BE2C (cell line): Measurements from ENCODE around the gene MB.

Experiments
- DNase-seq: peaks from one replicate; pipeline ENCODE4 v3.0.0-alpha.2; 2020
- H3K27me3 ChIP-seq: fragments of 250-450 bp; sonication (Bioruptor Pico); 2 replicates; pipeline ENCODE4 v1.5.1; 2020; ENCODE audit warnings: mild to moderate bottlenecking
- H3K36me3 ChIP-seq: fragments of 250-450 bp; sonication (Bioruptor Pico); 2 replicates; pipeline ENCODE4 v1.5.1; 2020; ENCODE audit warnings: mild to moderate bottlenecking
- H3K4me1 ChIP-seq: fragments of 250-450 bp; sonication (Bioruptor Pico); 2 replicates; pipeline ENCODE4 v1.5.1; 2020
- H3K4me3 ChIP-seq: 2 replicates; pipeline ENCODE4 v1.5.1; 2011; ENCODE audit warnings: low read depth, low read length
- H3K9me3 ChIP-seq: fragments of 250-450 bp; sonication (Bioruptor Pico); 2 replicates; pipeline ENCODE4 v1.5.1; 2020
- CTCF ChIP-seq: IDR thresholded peaks from 2 replicates; pipeline ENCODE4 v1.5.1; 2012; ENCODE audit warnings: mild to moderate bottlenecking, low read depth, low read length

MB gene

GRCh38 chr22:35599364-35599763 lies 17.8 kb downstream of the MB start:
- H3K27me3 ChIP-seq, result no peaks in the 10 kb centered on the region
- no peak for DNase-seq
- no peak for TF ChIP-seq CTCF
- no peak overlapping the region for H3K4me3 ChIP-seq
- H3K36me3 ChIP-seq, result no peaks in the 10 kb centered on the region
- H3K9me3 ChIP-seq, result no peaks in the 10 kb centered on the region; the same call in 1 of the 2 replicates
- peaks cover 4% of the 10 kb centered on the region for H3K4me1 ChIP-seq

GRCh38 chr22:35598396-35598710 lies 18.8 kb downstream of the MB start:
- Histone ChIP-seq H3K9me3 (no peaks in the 10 kb centered on the region; the same call in 1 of the 2 replicates), H3K4me1 (no peaks in the 10 kb centered on the region), H3K36me3 (no peaks in the 10 kb centered on the region), H3K4me3 (no peak overlapping the region), H3K27me3 (no peaks in the 10 kb centered on the region)
- no peak for DNase-seq
- TF ChIP-seq CTCF, result no peak

- TF ChIP-seq CTCF, result no peak
- no peak overlapping the region for H3K4me3 ChIP-seq
- no peaks in the 10 kb centered on the region for H3K36me3 ChIP-seq
- H3K27me3 ChIP-seq, result no peaks in the 10 kb centered on the region
- H3K9me3 ChIP-seq, result no peaks in the 10 kb centered on the region; the same call in 1 of the 2 replicates
- no peak for DNase-seq
- peaks cover 1% of the 10 kb centered on the region for H3K4me1 ChIP-seq
Measured at GRCh38 chr22:35597692-35598395, 19.3 kb downstream of the MB start.

GRCh38 chr22:35596821-35597220 lies 20.3 kb downstream of the MB start:
- Histone ChIP-seq H3K4me3 (no peak overlapping the region), H3K4me1 (peaks cover 7% of the 10 kb centered on the region), H3K9me3 (no peaks in the 10 kb centered on the region; the same call in 1 of the 2 replicates), H3K36me3 (no peaks in the 10 kb centered on the region), H3K27me3 (no peaks in the 10 kb centered on the region)
- no peak for TF ChIP-seq CTCF
- DNase-seq, result no peak

GRCh38 chr22:35594686-35595085 lies 22.4 kb downstream of the MB start:
- no peak for DNase-seq
- Histone ChIP-seq H3K27me3 (no peaks in the 10 kb centered on the region), H3K9me3 (no peaks in the 10 kb centered on the region), H3K4me1 (peaks cover 12% of the 10 kb centered on the region), H3K4me3 (no peak overlapping the region), H3K36me3 (no peaks in the 10 kb centered on the region)
- TF ChIP-seq CTCF, result no peak

GRCh38 chr22:35593891-35594470 lies 23.1 kb downstream of the MB start:
- Histone ChIP-seq H3K4me1 (peaks cover 12% of the 10 kb centered on the region), H3K4me3 (no peak overlapping the region), H3K36me3 (no peaks in the 10 kb centered on the region), H3K27me3 (no peaks in the 10 kb centered on the region), H3K9me3 (no peaks in the 10 kb centered on the region)
- no peak for DNase-seq
- no peak for TF ChIP-seq CTCF
